GM23248 (cell line): ENCODE measurements around the gene TIA1.

Experiments
- EZH2 ChIP-seq: fragments of 200-600 bp; sonication (generic); IDR thresholded peaks from 2 replicates; pipeline ENCODE4 v1.6.1; 2018; ENCODE audit warnings: antibody characterized with exemption, mild to moderate bottlenecking; ENCODE audit not compliant: insufficient read depth, poor library complexity, severe bottlenecking
- EZH2phosphoT487 ChIP-seq: fragments of 200-600 bp; sonication (generic); IDR thresholded peaks from 2 replicates; pipeline ENCODE4 v1.6.1; 2018; ENCODE audit warnings: antibody characterized with exemption, moderate library complexity, mild to moderate bottlenecking, low read depth; ENCODE audit not compliant: insufficient read depth

DNA sequence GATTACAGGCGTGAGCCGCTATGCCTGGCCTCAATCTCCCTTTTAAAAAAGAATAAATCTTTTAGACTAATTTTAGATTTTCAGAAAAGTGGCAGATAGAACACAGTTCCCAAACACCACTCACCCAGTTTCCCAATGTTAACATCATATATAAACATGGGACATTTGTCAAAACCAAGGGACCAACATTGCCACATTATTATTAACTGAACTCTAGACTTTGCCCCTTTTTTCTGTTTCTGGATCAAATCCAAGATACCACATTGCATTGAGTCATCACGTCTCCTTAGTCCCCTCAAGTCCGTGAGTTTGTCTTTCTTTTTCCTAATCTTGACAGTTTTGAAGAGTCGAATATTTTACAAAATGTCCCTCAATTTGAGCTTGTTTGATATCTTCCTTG lies 60.0 kb downstream of the TIA1 start:
- TF ChIP-seq EZH2 (no peak), EZH2phosphoT487 (no peak)
